ENCODE results near the gene GPN2.

The GPN2 gene

GRCh38 chr1:26910343-26911160 lies 20.5 kb upstream of the GPN2 start:
- no peaks in the 10 kb centered on the region for H3K36me3 Mint-ChIP-seq (ENCODE audit: low read depth)
- H3K9me3 Mint-ChIP-seq, result no peaks in the 10 kb centered on the region
- peak overlapping the region in 2 of 3 experiments; percentile 14 to 47 for H3K27ac Mint-ChIP-seq
- no peak for TF ChIP-seq CTCF (IDR thresholded peaks at IDR 0.05; ENCODE audit: unreplicated experiment in 3 of 3)
- H3K4me1 Mint-ChIP-seq, result peaks cover 4% of the 10 kb centered on the region
- no peak overlapping the region for H3K4me3 Mint-ChIP-seq
- peaks cover 10% of the 10 kb centered on the region for H3K27me3 Mint-ChIP-seq (ENCODE audit: low read depth)

GRCh38 chr1:26909951-26910342 lies 19.9 kb upstream of the GPN2 start:
- Mint-ChIP-seq H3K36me3 (ENCODE audit: low read depth) (no peaks in the 10 kb centered on the region), H3K27ac (peak overlapping the region in 2 of 3 experiments; percentile 14 to 47), H3K4me3 (no peak overlapping the region), H3K27me3 (ENCODE audit: low read depth) (peaks cover 13% of the 10 kb centered on the region), H3K9me3 (no peaks in the 10 kb centered on the region), H3K4me1 (peaks cover 4% of the 10 kb centered on the region)
- TF ChIP-seq CTCF (IDR thresholded peaks at IDR 0.05; ENCODE audit: unreplicated experiment in 3 of 3), result no peak

- Mint-ChIP-seq H3K4me3 (no peak overlapping the region), H3K36me3 (ENCODE audit: low read depth) (no peaks in the 10 kb centered on the region), H3K9me3 (no peaks in the 10 kb centered on the region), H3K27me3 (ENCODE audit: low read depth) (peaks cover 13% of the 10 kb centered on the region), H3K27ac (no peak overlapping the region), H3K4me1 (peaks cover 4% of the 10 kb centered on the region)
- TF ChIP-seq CTCF (IDR thresholded peaks at IDR 0.05; ENCODE audit: unreplicated experiment in 3 of 3), result no peak
These were observed 17.2 kb upstream of the GPN2 start for GRCh38 chr1:26907071-26907917.

GRCh38 chr1:26900815-26901511 lies 10.9 kb upstream of the GPN2 start:
- H3K36me3 Mint-ChIP-seq (ENCODE audit: low read depth), result peaks cover 11% of the 10 kb centered on the region

More at GRCh38 chr1:26900815-26901511, 10.9 kb upstream of the GPN2 start:
- Mint-ChIP-seq H3K27me3 (ENCODE audit: low read depth) (peaks cover 3% of the 10 kb centered on the region), H3K4me3 (peak overlapping the region; percentile 87 to 94 (median 93)), H3K4me1 (peaks cover 19% of the 10 kb centered on the region), H3K9me3 (no peaks in the 10 kb centered on the region), H3K27ac (peak overlapping the region; percentile 90 to 97 (median 95))
- no peak for TF ChIP-seq CTCF (IDR thresholded peaks at IDR 0.05; ENCODE audit: unreplicated experiment in 3 of 3)
